Spleen (tissue), 11 donors: ENCODE measurements around the gene STING1. TPM values are rescaled to one million over a fixed set of nuclear protein-coding genes. Genes with fewer than 3 reads are reported as not detected.
A peak's percentile ranks its signal among the peaks of the same experiment; 100 is the strongest.

ENCODE experiments used
- DNase-seq: peaks from one replicate; pipeline ENCODE4 v3.0.0-alpha.2; 2020
- H3K27ac ChIP-seq, 8 donors: fragments of 200-600 bp; sonication (generic) in 7 of 8; 1 replicate in 4 of 8; 2 replicates in 4 of 8; pipeline versions ENCODE4 v1.5.0 to v1.8.0; 2016 to 2021; ENCODE audit warnings: inconsistent platforms in 4 of 8, mild to moderate bottlenecking in 4 of 8, moderate library complexity in 1 of 8
- H3K27me3 ChIP-seq, 7 donors: fragments of 200-600 bp; sonication (generic) in 6 of 7; replicated peaks in 1 of 7; 1 replicate in 4 of 7; 2 replicates in 3 of 7; pipeline versions ENCODE4 v1.5.0 to v1.8.0; 2016 to 2021; ENCODE audit warnings: inconsistent platforms in 3 of 7, mild to moderate bottlenecking in 1 of 7
- H3K36me3 ChIP-seq, 6 donors: fragments of 200-600 bp; sonication (generic) in 5 of 6; 1 replicate in 4 of 6; 2 replicates in 2 of 6; pipeline versions ENCODE4 v1.5.0 to v1.8.0; 2016 to 2021; ENCODE audit warnings: inconsistent platforms in 2 of 6
- H3K4me1 ChIP-seq, 6 donors: fragments of 200-600 bp; sonication (generic) in 5 of 6; 1 replicate in 3 of 6; 2 replicates in 3 of 6; pipeline versions ENCODE4 v1.5.0 to v1.8.0; 2016 to 2021; ENCODE audit warnings: inconsistent platforms in 3 of 6
- H3K4me3 ChIP-seq, 8 donors: fragments of 200-600 bp; sonication (generic) in 7 of 8; 1 replicate in 4 of 8; 2 replicates in 4 of 8; pipeline versions ENCODE4 v1.5.0 to v1.8.0; 2016 to 2021; ENCODE audit warnings: inconsistent platforms in 4 of 8, mild to moderate bottlenecking in 4 of 8, moderate library complexity in 2 of 8
- H3K9me3 ChIP-seq, 8 donors: fragments of 200-600 bp; sonication (generic) in 7 of 8; 1 replicate in 4 of 8; 2 replicates in 4 of 8; pipeline versions ENCODE4 v1.5.0 to v1.8.0; 2016 to 2021; ENCODE audit warnings: inconsistent platforms in 4 of 8
- POLR2A ChIP-seq, 3 donors: fragments of 450-650 bp; IDR thresholded peaks; one replicate each; pipeline ENCODE4 v1.5.1; 2017; ENCODE audit warnings: antibody characterized with exemption in 3 of 3, mild to moderate bottlenecking in 1 of 3
- POLR2AphosphoS5 ChIP-seq, 3 donors: sonication (generic); formaldehyde crosslinking; IDR thresholded peaks; one replicate each; pipeline ENCODE4 v1.5.1; 2017; ENCODE audit warnings: antibody characterized with exemption in 3 of 3
- WGBS, 5 donors: extraction: QIAGEN DNeasy Blood & Tissue Kit in 3 of 5; methylation state at CpG; one replicate each; pipeline versions ENCODE4 v1.1.5 to v1.1.7; 2013 to 2018; 5-methylcytosine and 5-hydroxymethylcytosine counted together
- intact Hi-C: fragments of 100-400 bp; cut with DNase I; formaldehyde crosslinking; loops from one replicate; pipeline ENCODE4 v1.15.0; 2023; ENCODE audit warnings: low total_unique reads
- polyA plus RNA-seq, 3 donors: library from polyadenylated mRNA; stranded (reverse); fragments of 200-250 nt; gene quantifications; one replicate each; pipeline ENCODE4 v1.2.1, GENCODE V29; 2013
- total RNA-seq, 7 donors: library from RNA; depleted of rRNA in 3 of 7; stranded (reverse); fragments of >200 nt in 3 of 7; fragmentation: NEBNext Ultra II Directional in 4 of 7; extraction: Animal tissue kit (Norgen Biotek cat#: 25700) in 4 of 7; gene quantifications; one replicate each; pipeline versions ENCODE4 v1.1.0 to v1.2.1, GENCODE V29; 2016 to 2021
- TF ChIP-seq, protein P1 (sequence below), 11 experiments: fragments of 200-600 bp in 7 of 11; fragments of 450-650 bp in 4 of 11; sonication (generic) in 4 of 11; IDR thresholded peaks in 8 of 11; conservative IDR thresholded peaks in 3 of 11; 1 replicate in 7 of 11; 2 replicates in 4 of 11; pipeline versions ENCODE4 v1.4.0 to v1.8.0; 2016 to 2021; ENCODE audit warnings: antibody characterized with exemption in 11 of 11, inconsistent platforms in 4 of 11, mild to moderate bottlenecking in 1 of 11
- donor health status: healthy with polysubstance abuse.
- donor health status: DM: no; HTN: no; CAD: no; lungs with moderate emphysema.
- donor health status: DM: no; HTN: no; CAD: no.
- donor health status: Bipolar disorder and iron deficiency.
- donor health status: healthy.
- donor health status: DM: no; HTN: no; CAD: no.
- donor health status: DM: yes; HTN: yes; CAD: no.

The STING1 gene
- total and polyA plus RNA-seq, 10 donors = 24.2 to 166 (median 104) TPM

DNA sequence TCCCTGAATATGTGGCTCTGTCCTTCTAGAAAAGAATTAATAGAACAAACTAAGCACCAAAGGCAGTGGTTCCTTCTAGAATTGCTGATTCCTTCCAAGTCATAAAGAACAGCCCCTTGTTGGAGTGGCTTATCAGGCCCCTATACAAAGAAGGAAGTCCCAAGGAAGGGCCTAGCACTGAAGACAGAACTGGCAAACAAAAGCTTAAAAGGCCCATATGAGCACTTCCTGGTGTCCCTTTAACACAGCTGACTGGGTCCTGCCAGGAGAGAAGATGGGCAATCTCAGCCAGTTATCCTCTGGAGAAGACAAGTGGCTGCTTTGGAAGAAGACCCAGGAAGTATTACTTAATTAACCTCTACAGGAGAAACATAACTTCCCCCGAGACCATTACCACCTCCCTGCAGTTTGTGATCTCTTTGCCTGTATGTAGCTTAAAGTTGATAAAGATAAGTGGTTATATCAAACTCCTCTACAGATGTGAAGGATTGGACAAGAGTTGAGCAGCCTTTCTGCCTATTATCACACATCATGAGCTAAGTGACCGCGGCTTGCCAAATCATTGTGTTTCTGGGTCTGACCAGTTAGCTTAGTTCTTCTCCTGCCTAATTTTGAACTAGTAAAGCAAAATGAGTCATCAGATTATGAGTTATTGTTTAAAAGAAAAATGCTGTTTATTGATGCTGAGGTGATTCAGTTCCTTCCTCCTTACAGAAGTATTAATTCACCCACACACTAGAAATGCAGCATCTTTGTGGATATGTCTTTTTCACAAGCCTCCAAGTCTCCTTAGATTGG is 13.3 kb upstream of the STING1 start:
- Histone ChIP-seq H3K9me3 (no peaks in the 10 kb centered on the region), H3K27ac (no peak overlapping the region), H3K36me3 (no peaks in the 10 kb centered on the region), H3K27me3 (no peaks in the 10 kb centered on the region), H3K4me1 (peaks cover 0 to 23% (median 5%) of the 10 kb centered on the region in 6 donors), H3K4me3 (no peak overlapping the region)
- 76 to 97% (median 88%) methylated on average over 3 of the region's 3 CpGs for WGBS, 5 donors
- TF ChIP-seq, protein P1, sequence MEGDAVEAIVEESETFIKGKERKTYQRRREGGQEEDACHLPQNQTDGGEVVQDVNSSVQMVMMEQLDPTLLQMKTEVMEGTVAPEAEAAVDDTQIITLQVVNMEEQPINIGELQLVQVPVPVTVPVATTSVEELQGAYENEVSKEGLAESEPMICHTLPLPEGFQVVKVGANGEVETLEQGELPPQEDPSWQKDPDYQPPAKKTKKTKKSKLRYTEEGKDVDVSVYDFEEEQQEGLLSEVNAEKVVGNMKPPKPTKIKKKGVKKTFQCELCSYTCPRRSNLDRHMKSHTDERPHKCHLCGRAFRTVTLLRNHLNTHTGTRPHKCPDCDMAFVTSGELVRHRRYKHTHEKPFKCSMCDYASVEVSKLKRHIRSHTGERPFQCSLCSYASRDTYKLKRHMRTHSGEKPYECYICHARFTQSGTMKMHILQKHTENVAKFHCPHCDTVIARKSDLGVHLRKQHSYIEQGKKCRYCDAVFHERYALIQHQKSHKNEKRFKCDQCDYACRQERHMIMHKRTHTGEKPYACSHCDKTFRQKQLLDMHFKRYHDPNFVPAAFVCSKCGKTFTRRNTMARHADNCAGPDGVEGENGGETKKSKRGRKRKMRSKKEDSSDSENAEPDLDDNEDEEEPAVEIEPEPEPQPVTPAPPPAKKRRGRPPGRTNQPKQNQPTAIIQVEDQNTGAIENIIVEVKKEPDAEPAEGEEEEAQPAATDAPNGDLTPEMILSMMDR (IDR thresholded peaks at IDR 0.05 in 8 of 11, conservative IDR thresholded peaks at IDR 0.05 in 3 of 11) = no peak
- intact Hi-C loops = no loop called here
- no peak for DNase-seq

DNA sequence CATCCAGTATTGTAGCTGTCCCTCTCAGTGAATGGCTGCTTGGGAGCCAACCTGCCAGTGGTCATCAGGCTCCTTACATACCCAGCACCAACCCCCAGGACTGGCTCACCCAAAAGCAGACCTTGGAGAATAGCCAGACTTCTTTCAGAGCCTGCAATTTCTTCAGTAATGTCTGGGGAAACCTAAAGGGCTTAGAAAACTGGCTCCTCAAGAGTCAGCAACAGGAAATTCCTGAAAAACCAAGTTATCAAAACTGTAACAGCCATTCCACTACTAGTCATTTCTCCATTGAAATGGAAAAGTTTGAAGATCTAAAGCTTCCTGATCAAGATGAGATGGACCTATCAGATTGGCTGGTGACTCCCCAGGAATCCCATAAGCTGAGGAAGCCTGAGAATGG is 12.3 kb upstream of the STING1 start:
- intact Hi-C loops = no loop called here
- Histone ChIP-seq H3K27ac (no peak overlapping the region), H3K4me1 (peaks cover 0 to 23% (median 5%) of the 10 kb centered on the region in 6 donors), H3K36me3 (no peaks in the 10 kb centered on the region), H3K27me3 (no peaks in the 10 kb centered on the region), H3K9me3 (no peaks in the 10 kb centered on the region), H3K4me3 (no peak overlapping the region)
- TF ChIP-seq POLR2A (IDR thresholded peaks at IDR 0.05) = no peak
- TF ChIP-seq POLR2AphosphoS5 (IDR thresholded peaks at IDR 0.05) = no peak
- TF ChIP-seq, protein P1 (IDR thresholded peaks at IDR 0.05 in 8 of 11, conservative IDR thresholded peaks at IDR 0.05 in 3 of 11) = no peak
- DNase-seq = no peak

DNA sequence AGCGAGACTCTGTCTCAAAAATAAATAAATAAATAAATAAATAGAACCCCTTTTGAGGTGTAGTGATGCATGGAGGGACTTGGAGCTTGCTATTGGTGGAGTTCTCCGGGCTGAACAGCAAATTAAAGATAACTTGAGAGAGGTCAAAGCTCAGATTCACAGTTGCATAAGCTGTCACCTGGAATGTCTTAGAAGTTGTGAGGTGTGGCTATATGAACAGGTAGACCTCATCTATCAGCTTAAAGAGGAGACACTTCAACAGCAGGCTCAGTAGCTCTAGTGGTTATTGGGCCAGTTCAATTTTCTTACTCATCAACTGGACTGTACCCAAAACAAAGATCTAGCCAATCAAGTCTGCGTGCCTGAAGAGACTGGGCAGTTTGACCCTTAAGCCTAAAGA is 11.7 kb upstream of the STING1 start:
- Histone ChIP-seq H3K36me3 (no peaks in the 10 kb centered on the region), H3K4me1 (peaks cover 0 to 23% (median 5%) of the 10 kb centered on the region in 6 donors), H3K27ac (no peak overlapping the region), H3K27me3 (no peaks in the 10 kb centered on the region), H3K4me3 (no peak overlapping the region), H3K9me3 (no peaks in the 10 kb centered on the region)
- no peak for TF ChIP-seq POLR2AphosphoS5 (IDR thresholded peaks at IDR 0.05)
- intact Hi-C loops = no loop called here
- WGBS, 5 donors = 96 to 98% (median 97%) methylated on average over 3 of the region's 3 CpGs
- no peak for DNase-seq

DNA sequence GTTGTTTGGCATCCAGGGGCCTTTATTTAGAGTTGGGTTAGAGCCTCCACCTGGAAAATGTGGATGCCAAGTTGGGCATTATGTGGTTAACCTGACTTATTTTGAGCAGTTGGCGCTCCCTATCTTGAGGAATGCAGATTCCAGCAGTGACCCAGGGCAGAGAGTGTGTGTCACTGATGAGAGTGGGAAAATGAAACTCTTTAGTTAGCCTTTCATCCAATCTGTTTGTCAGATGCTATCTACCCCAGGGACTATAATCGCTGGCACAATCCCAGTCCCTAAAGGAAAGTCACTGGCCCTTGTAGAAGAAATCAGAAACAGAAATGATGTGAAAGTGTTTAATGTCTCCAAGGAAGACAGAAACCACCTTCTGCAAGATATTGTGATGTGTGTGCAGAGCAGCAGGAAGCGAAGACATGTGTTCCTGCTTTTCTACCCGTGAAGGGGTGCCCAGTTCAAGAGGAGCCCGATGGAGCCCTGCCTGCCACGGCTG is 10.2 kb upstream of the STING1 start:
- Histone ChIP-seq H3K9me3 (no peaks in the 10 kb centered on the region), H3K27me3 (no peaks in the 10 kb centered on the region), H3K27ac (peak overlapping the region in 5 of 8 donors; percentile 13 to 47 (median 17)), H3K4me3 (no peak overlapping the region), H3K36me3 (no peaks in the 10 kb centered on the region), H3K4me1 (peaks cover 0 to 35% (median 9%) of the 10 kb centered on the region in 6 donors)
- peak in 1 of 3 donors; percentile 19 for TF ChIP-seq POLR2AphosphoS5 (IDR thresholded peaks at IDR 0.05)
- TF ChIP-seq, protein P1 (IDR thresholded peaks at IDR 0.05 in 8 of 11, conservative IDR thresholded peaks at IDR 0.05 in 3 of 11) = no peak
- peak; percentile 40 for DNase-seq
- 26 to 31% (median 30%) methylated on average over 6 of the region's 6 CpGs for WGBS, 5 donors
- intact Hi-C loops = no loop called here
